HG03558 (cell line): ENCODE data around the gene DOCK9.

Experiments used
- ATAC-seq: cut with Tn5 transposase; IDR thresholded peaks from one replicate; pipeline ENCODE4 v1.9.1; 2021; ENCODE audit warnings: moderate number of reproducible peaks; ENCODE audit not compliant: unreplicated experiment; ENCODE audit errors: extremely low read depth

Gene DOCK9

DNA sequence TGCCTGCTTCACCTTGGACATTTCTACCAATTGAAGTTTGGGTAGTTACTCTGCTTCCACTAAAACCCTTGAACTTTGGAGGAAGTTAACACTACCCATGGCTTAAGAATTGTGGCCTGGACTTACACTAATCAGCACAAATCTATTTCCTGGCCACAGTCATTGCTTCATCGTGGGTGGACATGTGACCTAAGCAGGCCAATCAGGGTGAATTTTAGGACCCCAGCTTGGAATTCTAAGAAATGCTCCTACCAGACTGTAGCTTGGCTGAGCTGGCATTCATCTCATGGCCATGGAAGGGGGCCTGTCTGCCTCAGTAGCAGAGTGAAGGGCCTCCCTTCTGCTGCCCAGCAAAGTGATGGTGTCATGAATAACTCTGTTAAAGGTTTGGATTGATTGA, 167.1 kb downstream of the DOCK9 start:
- no peak for ATAC-seq

DNA sequence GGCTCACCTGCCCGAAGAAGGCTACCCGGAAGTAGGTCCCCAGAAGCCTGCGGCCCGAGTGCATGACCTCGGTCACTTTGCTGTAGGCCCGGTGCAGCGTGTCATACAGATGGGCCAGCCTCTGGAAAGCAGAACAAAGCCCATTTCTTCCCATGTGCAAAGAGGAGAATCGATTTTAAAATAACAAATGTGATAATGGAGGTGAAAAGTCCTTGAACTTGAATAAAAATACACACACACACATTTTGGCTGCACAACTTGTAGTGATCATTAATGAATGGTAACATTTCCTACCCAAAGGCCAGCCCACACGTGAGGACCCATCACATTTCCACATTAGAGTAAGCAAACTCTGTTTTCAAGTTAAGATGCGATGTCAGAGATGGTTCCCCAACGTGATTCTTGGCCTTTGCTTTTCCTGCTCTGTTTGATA, 168.5 kb downstream of the DOCK9 start:
- ATAC-seq: no peak

DNA sequence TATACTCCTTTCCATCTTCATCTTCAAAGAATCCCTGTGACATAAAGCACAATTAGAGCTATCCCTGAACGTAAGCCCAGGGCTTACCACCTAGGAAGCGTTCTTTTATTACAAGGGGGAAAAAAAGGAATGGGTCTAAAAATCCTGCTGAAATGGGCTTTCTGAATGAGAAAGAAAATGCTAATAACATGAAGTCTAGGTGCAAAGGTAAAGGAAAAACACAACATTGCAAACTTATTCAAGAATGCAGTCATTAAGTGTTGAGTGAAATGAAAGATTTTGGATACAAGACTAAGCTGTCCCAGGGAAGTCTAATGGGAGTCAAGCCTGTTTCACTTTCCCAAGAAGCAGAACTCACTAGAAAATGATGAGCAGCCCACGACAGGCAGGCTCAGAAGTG, 170.1 kb downstream of the DOCK9 start:
- ATAC-seq: no peak

DNA sequence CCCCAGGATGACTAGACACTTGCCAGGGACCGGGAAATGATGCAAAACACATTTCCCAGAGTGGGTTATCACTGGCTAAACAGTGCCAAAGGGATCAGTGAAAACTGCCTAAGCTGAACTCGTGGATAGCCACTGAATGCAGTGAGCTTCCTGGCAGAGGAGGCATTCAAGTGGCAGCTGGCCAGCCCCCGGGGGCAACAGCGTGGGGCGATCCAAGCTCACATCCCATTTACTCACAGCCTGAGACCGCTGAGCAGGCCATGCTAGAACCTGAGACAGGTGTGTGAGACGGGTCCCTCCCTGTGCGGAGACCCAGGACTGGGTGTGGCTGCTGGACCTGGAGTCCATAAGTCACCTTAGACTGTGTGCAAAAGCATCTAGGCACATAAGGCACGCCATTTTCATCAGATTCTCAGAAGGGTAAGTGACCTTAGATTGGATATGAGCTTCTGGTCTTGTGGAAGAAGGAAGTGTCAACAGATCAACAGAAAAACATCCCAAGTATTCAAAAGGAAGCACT, 173.5 kb downstream of the DOCK9 start:
- ATAC-seq: no peak

DNA sequence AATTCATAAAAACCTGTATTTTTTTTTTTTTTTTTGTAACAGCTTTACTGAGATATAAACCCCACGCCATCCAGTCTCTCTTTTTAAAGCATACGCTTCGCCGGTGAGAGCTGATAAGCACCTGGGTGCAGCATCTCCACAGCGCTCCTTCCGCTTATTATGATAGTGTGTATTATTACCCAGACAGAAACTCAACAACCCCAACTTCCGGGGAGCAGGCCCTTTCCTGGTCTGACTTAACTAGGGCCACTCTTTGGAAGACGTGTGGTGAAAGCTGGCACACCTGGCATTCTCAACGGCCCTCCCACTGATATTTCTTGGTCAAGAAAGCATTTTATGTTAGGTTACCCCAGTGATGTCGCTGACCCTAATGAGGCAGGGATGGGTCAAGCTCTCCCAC, 173.9 kb downstream of the DOCK9 start:
- no peak for ATAC-seq

DNA sequence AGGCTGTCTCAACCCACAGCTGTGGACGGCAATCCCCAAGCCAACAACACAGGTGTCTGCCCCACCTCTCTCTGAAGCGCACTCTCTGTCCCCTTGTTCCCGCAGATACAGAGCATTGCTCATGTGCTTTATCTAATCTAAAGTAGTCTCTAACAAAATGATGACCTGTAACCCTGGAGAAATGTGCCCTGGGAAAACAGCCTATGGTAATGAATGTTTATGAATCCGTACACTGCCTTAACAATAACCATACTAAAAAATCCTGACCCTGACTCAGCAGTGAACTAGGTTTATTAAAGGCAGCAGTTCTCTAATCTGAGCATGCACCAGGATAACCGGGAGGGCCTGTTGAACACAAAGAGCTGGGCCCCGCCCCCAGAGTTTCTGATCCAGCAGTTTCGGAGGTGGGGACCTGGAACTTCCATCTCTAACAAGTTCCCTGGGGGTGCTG, 174.7 kb downstream of the DOCK9 start:
- no peak for ATAC-seq

DNA sequence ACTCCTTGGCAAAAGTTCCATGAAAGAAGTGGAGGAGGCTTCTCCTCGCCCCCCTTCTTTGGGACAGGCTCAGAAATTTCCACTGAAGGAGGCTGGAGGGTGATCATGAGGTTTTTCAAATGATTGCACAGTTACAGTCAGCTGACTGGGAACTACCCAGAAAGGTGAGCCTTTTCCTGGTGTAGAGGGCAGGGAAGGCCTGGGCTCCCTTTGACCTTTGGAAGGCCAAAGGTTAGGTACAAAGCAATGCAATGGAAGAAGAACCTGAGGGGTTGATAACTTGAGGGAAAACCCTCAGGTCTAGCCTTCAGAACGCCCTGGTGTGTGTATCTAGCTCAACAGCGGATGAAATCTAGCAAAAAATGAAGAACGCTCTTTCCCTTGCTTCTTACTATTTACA, 175.3 kb downstream of the DOCK9 start:
- no peak for ATAC-seq

DNA sequence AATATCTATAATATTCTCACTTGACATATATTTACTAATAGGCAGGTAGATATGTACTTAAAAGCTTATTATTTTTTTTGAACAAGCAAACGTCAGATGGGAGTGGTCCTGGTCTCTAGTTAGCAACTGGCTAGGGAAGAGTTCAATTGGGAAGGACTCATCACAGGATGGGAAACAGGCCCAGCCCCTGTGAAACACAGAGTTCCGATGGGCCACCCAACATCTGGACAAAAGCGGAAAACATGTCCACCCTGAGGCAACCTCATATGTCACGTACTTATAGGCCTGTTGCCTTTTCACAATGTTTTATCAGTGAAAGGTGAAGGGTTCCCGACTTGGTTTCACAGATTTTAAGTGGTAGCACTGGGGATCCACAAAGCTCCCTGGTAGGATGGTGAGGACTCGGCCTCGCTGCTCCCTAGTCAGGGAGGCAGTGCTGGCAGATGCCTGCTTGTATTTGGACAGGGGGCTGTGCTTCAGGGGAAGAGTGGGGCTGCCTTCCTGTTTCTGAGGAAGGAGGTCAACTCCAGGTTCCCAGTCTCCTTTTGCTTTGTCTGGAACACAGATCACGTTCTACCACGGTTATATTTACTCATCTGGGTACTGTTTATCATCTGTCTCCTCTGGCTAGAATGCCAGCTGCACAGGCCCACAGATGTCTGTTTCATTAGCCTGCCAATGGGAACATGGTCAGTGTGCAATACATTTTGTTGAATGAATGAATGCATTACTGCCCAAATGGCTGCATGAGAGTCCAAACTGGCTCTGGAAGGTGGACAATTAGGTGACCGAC, 176.0 kb downstream of the DOCK9 start:
- no peak for ATAC-seq

DNA sequence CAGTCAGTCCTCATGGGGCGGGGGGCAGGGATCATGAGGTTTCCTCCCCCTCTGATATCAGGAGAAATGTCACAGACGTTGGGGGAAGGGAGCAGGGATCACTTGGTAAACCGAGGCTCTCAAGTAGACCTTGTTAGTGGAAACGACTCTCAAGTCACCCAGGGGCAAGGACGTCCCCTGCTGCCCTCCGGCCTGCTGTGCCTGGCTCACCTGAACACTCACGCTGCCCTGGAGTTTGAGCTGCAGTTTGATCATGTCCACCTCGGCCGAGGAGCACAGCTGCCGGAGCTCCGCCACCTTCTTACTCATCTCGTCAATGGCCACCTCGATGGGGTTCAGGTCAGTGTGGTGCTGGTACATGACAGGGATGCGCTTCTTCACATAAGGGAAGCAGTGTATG, 177.8 kb downstream of the DOCK9 start:
- no peak for ATAC-seq

DNA sequence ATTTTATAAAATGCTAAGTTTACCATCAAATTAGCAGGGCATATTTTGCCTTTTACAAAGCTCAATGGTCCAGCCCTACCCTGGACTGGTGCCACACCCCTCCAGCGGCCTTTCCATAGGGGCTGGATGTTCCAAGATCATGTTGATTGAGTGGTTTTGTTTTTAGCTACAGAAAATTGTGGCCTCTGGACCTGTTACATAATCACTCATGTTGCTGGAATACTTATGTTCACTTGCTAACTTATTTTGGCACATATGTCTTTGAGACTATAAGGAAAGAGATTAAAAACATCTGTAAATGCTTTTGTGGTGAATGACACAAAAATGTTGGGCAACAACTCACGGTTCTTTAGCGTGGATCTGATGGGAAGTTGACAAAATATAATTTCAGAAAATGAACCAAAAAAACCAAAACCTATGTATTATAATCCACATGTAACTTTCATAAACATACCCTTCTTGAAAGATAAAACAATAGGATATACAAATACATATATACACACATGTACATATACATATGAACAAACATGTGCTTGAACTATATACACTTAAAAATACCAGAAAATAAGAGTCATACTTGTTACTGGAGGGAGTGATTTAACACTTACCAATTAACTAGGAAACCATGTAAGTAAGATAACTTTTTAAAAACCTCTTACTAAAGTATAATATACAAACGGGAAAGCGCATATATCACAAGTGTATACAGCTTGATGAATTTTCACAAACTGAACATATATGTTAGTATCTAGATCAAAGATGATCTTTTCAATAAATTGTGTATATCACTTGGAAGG, 178.8 kb downstream of the DOCK9 start:
- ATAC-seq: no peak

DNA sequence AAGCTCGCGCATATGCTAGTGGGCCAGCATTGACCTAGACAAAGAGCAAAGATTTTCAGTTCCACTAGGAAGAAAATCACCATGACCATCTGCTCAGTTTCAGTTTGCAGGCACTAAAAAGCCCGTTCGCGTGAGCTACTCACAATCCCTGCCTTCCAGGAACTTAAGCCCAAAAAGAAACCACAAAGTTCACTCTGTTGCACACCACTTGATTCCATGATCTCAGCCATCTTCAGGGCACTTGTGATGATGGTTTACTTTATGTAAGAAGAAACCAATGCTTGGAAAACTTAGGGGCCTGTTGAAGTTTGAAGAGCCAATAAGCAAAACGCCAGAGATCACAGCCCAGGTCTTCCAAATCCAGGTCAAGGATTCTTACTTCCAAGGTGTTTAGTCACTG, 180.4 kb downstream of the DOCK9 start:
- ATAC-seq: no peak

DNA sequence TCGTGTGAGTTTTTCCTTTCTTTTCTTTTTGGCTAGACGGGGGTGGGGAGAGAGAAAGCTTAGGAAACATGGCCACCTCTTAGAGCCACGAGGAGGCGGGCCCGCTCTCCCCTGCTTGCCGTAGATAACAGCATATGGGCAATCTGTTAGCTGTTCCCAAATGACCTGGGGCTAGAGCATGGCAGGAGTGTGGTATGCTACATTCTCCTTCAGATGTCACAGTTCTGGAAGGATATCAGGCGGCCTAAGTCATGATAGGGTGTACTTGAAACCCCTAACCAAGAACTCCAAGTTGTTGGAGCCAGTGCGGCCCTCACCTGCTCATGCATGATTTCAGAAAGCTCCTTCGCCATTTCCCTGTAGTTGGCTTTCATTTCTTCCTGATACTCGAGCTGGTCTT, 181.1 kb downstream of the DOCK9 start:
- no peak for ATAC-seq

DNA sequence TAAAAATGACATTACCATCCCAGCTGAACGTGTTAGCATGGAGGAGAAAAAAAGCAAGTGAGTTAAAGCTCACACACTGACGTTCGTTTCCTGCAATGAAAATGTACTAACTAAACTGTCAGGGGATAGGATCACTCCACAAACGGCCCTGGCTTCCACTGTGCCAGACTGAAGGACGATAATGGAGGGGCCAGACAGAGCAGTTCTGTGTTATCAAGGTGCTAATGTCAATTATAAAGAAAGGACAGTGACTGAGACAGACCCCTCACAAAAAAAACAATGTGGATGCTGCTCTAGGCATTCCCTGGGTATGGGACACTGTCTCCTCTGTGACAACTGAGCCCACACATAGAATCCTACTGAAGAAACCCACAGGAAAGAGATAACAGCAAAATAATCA, 181.7 kb downstream of the DOCK9 start:
- ATAC-seq: no peak

DNA sequence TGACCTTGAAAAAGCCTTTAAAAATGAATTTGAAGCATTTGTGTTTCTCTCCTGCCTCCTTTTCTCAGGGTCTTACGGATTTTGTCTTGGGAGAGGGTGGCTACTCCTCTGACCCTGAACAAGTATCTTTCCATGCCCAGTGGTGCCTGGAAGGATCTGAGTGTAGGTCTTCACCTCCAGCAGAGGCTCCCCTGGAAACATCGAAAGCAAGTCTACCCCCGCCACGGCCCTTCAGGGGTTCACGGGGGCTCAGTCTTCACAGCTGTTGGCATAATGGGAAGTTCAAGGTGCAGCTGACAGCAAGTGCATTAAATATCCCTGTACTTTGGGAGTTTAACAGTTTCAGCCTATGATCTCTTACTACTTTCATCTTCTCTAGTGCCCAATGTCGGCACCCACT, 182.6 kb downstream of the DOCK9 start:
- no peak for ATAC-seq

DNA sequence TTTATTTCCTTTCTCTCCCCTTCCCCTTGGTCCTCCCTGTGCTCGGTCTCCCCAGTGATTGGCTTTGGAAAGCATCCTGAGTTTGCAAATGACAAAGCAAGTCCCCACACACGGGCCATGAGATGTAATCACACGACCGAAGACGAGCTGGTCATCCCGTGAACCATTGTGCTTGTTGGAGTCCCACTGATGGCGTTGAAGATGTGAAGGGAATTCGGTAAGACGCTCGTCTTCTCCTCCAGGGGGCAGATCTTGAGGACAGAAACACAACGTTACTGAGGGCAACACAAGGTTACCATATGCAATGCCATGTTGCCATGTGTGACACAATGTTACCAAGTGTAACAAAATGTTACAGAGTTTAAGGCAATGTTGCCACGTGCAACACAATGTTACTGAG, 183.4 kb downstream of the DOCK9 start:
- no peak for ATAC-seq

DNA sequence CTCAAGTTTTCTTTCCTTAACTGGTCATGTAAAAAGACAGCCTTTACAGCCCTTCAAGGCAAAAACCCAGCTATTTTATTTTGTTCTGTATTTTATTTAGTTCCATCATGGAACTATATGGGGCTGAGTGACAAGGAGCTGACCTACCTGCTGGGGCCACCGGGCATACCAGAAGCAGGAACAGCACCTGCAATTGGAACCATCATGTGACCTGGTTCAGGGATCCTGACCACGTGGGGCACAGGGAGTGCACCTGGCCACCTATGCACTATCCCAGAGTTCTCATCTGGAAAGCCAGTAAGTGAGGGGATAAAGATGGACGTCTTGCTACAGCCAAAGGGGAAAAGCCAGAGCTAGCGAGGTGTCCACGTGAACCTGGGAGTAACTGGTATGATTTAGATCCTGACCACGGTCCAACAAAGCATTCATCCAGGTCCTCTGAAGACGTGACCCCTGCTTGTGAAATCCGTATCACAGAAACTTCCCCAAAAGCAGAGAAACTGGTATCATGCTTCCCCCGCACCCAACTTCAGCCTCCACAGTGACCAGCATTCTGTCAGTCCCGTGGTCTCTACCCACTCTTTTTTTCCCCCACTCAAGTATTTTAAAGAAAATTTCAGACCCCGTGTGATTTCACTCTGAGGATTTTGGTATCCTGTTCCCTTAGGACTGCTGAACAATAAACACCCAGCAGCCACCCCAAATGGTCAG, 184.9 kb downstream of the DOCK9 start:
- no peak for ATAC-seq

DNA sequence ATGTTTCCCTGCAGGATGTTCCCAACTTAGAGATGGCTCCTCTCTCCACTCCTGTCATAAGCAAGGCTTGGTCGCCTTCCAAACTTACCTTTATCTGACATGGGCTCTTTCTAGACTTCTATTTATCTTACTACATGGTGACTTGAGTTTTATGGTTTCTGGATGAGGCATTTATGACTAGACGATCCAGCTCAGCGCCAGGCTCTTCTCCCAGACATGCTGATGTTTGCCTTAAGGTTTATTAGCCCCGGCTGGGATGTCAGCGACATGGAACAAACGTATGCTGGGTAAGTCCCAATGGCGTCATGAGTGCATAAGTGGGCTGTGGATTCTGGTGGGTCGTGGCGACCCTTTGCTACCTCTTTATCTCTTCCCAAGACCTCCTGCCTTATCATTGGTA, 185.5 kb downstream of the DOCK9 start:
- no peak for ATAC-seq

DNA sequence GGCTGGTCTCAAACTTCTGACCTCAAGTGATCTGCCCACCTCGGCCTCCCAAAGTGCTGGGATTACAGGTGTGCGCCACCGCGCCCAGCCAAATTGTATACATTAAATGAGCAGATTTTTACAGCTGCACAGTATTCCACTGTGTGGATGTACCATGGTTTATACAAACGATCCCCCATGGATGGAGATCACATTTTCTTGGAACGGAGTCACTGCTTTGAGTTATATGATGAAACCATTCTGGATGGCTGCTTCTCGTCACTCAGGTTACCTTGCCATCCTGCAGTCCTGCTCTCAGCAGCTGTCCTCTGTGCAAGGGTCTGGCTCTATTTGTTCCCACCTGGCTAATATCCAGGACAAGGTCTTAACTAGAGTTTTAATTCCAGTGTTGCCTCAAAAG, 186.3 kb downstream of the DOCK9 start:
- no peak for ATAC-seq

DNA sequence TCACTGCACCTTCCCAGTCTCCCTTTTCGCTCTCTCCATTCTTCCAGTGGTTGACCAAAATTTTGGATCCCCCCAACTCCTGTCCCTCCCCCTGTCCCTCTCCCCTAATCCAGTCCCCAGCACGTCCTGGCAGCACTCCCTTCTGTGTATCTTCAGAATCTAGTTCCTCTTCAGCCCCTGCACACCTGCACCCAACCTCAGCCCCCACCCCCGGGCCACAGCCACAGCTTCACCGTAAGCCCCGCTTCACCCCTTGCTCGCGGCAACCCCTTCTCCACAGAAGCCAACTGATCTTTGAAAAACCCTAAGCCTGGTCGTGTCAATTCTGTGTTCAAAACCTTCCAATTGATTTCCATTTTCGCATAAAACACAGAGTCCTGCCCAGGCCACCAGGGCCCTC, 189.9 kb downstream of the DOCK9 start:
- no peak for ATAC-seq

DNA sequence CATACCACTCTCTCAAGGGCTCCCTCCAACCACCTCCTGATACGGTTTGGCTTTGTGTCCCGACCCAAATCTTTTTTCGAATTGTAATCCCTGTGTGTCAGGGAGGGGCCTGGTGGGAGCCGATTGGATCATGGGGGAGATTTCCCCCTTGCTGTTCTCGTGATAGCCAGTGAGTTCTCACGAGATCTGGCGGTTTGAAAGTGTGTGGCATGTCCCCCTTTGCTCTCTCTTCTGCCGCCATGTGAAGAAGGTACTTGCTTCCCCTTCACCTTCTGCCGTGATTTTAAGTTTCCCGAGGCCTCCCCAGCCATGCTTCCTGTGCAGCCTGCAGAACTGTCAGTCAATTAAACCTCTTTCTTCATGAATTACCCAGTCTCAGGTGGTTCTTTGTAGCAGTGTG, 190.7 kb downstream of the DOCK9 start:
- ATAC-seq: no peak

DNA sequence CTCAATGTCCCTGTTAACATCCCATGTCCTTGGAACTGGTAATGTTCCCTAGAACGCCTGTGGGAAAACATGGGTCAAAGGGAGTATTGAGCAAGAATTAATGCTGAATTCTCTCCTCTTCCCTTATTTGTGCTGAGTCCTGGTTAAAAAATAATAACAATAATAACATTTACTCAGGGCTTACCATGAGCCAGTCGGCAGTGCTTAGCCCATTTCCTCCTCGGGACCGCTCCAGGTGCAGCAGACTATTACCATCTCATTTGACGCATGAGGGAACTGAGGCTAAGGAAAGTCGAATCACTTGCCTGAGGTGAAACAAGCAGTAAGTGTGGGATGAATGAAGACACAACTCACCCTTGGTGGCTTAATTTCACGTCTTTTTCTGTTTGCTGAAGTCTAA, 191.8 kb downstream of the DOCK9 start:
- no peak for ATAC-seq
